ENCODE data around the gene CACNA1S.

Gene CACNA1S

DNA sequence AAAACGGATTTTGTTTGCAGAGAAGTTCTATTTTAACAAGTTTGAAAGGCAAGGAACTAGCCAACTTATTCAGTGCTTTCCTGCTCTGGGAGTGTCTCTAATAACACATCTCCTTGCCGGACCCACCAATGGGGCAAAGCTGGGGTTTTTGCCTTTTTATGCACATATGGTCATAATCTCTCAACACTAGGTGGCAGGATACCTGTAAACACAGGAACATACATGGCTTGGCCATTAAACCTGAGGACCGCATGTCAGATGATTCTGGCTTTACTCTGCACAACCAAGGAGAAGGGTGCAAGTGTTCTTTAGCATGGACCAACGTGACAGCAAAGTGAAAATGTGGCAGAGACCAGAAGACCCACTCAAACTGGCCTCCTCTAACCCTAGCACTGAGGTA lies 37.2 kb upstream of the CACNA1S start:
- Histone ChIP-seq H3K27me3 (ENCODE audit: low read depth, low read length) (no peaks in the 10 kb centered on the region), H4K20me1 (ENCODE audit: insufficient read depth, low read length) (peaks cover 10% of the 10 kb centered on the region; the same call in 1 of the 2 replicates), H3K4me3 (ENCODE audit: low read length) (no peak overlapping the region), H3K36me3 (replicated peaks; ENCODE audit: low read depth, low read length) (peaks cover 66% of the 10 kb centered on the region), H3K4me1 (ENCODE audit: low read length) (peaks cover 19% of the 10 kb centered on the region), H3K27ac (ENCODE audit: low read length) (no peak overlapping the region), H2AFZ (ENCODE audit: low read depth, low read length) (no peak overlapping the region), H3K9me3 (ENCODE audit: insufficient read depth, low read length) (no peaks in the 10 kb centered on the region), H3K79me2 (ENCODE audit: low read length) (peaks cover 8% of the 10 kb centered on the region), H3K9ac (ENCODE audit: low read length) (no peak overlapping the region), H3K4me2 (ENCODE audit: low read length) (no peak overlapping the region)
- TF ChIP-seq, protein P1, sequence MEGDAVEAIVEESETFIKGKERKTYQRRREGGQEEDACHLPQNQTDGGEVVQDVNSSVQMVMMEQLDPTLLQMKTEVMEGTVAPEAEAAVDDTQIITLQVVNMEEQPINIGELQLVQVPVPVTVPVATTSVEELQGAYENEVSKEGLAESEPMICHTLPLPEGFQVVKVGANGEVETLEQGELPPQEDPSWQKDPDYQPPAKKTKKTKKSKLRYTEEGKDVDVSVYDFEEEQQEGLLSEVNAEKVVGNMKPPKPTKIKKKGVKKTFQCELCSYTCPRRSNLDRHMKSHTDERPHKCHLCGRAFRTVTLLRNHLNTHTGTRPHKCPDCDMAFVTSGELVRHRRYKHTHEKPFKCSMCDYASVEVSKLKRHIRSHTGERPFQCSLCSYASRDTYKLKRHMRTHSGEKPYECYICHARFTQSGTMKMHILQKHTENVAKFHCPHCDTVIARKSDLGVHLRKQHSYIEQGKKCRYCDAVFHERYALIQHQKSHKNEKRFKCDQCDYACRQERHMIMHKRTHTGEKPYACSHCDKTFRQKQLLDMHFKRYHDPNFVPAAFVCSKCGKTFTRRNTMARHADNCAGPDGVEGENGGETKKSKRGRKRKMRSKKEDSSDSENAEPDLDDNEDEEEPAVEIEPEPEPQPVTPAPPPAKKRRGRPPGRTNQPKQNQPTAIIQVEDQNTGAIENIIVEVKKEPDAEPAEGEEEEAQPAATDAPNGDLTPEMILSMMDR (IDR thresholded peaks at IDR 0.05; ENCODE audit: low read depth, low read length) = peak; percentile 84
- TF ChIP-seq EZH2phosphoT487 (IDR thresholded peaks at IDR 0.05; ENCODE audit: low read depth) = no peak

GRCh38 chr1:201147396-201148015 lies 35.3 kb upstream of the CACNA1S start:
- H3K27ac ChIP-seq (ENCODE audit: low read length) = no peak overlapping the region
- H3K36me3 ChIP-seq (replicated peaks; ENCODE audit: low read depth, low read length) = peaks cover 75% of the 10 kb centered on the region
- H3K4me3 ChIP-seq (ENCODE audit: low read length) = no peak overlapping the region
- no peak for TF ChIP-seq EZH2phosphoT487 (IDR thresholded peaks at IDR 0.05; ENCODE audit: low read depth)
- TF ChIP-seq, protein P1 (IDR thresholded peaks at IDR 0.05; ENCODE audit: low read depth, low read length) = no peak
- no peak overlapping the region for H3K4me2 ChIP-seq (ENCODE audit: low read length)
- H3K4me1 ChIP-seq (ENCODE audit: low read length) = peaks cover 7% of the 10 kb centered on the region; the same call in 1 of the 2 replicates
- no peaks in the 10 kb centered on the region for H3K9me3 ChIP-seq (ENCODE audit: insufficient read depth, low read length)
- H3K27me3 ChIP-seq (ENCODE audit: low read depth, low read length) = no peaks in the 10 kb centered on the region
- H3K79me2 ChIP-seq (ENCODE audit: low read length) = no peaks in the 10 kb centered on the region
- no peak overlapping the region for H3K9ac ChIP-seq (ENCODE audit: low read length)
- no peak overlapping the region for H2AFZ ChIP-seq (ENCODE audit: low read depth, low read length)
- peaks cover 10% of the 10 kb centered on the region; the same call in 1 of the 2 replicates for H4K20me1 ChIP-seq (ENCODE audit: insufficient read depth, low read length)

DNA sequence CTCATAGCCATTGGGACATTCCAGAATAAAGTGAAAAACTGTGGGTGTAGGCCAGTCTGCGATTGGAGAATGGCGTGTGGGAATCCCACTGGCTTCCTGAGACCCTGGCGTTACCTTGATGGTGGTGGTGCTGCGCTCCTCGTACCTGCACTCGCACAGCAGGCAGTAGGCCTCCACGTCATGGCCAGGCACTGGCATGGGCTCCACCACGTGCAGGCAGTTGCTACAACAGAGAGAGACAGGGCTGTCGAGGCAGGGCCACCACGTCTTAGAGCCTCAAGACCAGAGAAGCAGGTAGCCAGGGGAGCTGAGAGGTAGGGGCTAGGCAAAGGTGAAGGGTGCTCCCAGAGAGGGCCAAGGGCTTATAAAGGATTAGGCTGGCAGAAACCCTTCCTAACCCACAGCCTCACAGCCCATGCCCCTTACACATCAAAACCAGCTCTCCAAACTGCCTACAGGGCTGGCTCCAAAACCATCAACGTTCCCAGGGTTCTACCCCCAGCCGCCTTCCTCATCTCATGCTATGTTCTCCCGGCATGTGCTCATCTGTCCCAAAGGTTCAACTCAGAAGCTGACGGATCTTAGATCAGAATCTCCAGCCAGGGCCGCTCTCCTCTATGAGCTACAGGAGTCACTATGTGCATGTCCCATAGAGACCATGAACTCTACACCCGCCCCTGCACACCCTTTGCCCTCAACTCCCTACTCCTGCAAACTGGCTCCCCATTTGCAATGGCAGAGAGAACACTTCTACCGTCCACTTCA lies 34.6 kb upstream of the CACNA1S start:
- H4K20me1 ChIP-seq (ENCODE audit: insufficient read depth, low read length) = peaks cover 10% of the 10 kb centered on the region; the same call in 1 of the 2 replicates
- no peak overlapping the region for H3K27ac ChIP-seq (ENCODE audit: low read length)
- H3K27me3 ChIP-seq (ENCODE audit: low read depth, low read length) = no peaks in the 10 kb centered on the region
- H3K4me3 ChIP-seq (ENCODE audit: low read length) = no peak overlapping the region
- TF ChIP-seq EZH2phosphoT487 (IDR thresholded peaks at IDR 0.05; ENCODE audit: low read depth) = no peak
- TF ChIP-seq, protein P1 (IDR thresholded peaks at IDR 0.05; ENCODE audit: low read depth, low read length) = no peak
- H3K4me2 ChIP-seq (ENCODE audit: low read length) = no peak overlapping the region
- no peak overlapping the region for H2AFZ ChIP-seq (ENCODE audit: low read depth, low read length)
- H3K9me3 ChIP-seq (ENCODE audit: insufficient read depth, low read length) = no peaks in the 10 kb centered on the region
- peaks cover under 1% of the 10 kb centered on the region; the same call in 1 of the 2 replicates for H3K4me1 ChIP-seq (ENCODE audit: low read length)
- H3K9ac ChIP-seq (ENCODE audit: low read length) = no peak overlapping the region
- peaks cover 71% of the 10 kb centered on the region for H3K36me3 ChIP-seq (replicated peaks; ENCODE audit: low read depth, low read length)
- H3K79me2 ChIP-seq (ENCODE audit: low read length) = no peaks in the 10 kb centered on the region

- H2AFZ ChIP-seq (ENCODE audit: low read depth, low read length) = no peak overlapping the region
- no peaks in the 10 kb centered on the region for H3K4me1 ChIP-seq (ENCODE audit: low read length)
- H3K9ac ChIP-seq (ENCODE audit: low read length) = no peak overlapping the region
- no peaks in the 10 kb centered on the region for H3K79me2 ChIP-seq (ENCODE audit: low read length)
- no peak overlapping the region for H3K27ac ChIP-seq (ENCODE audit: low read length)
- no peaks in the 10 kb centered on the region for H3K9me3 ChIP-seq (ENCODE audit: insufficient read depth, low read length)
- TF ChIP-seq, protein P1 (IDR thresholded peaks at IDR 0.05; ENCODE audit: low read depth, low read length) = no peak
- no peak for TF ChIP-seq EZH2phosphoT487 (IDR thresholded peaks at IDR 0.05; ENCODE audit: low read depth)
- H3K27me3 ChIP-seq (ENCODE audit: low read depth, low read length) = no peaks in the 10 kb centered on the region
- H3K4me2 ChIP-seq (ENCODE audit: low read length) = no peak overlapping the region
- no peak overlapping the region for H3K4me3 ChIP-seq (ENCODE audit: low read length)
- H3K36me3 ChIP-seq (replicated peaks; ENCODE audit: low read depth, low read length) = peaks cover 71% of the 10 kb centered on the region
- peaks cover 12% of the 10 kb centered on the region; the same call in 1 of the 2 replicates for H4K20me1 ChIP-seq (ENCODE audit: insufficient read depth, low read length)
Measured at GRCh38 chr1:201145816-201146215, 33.6 kb upstream of the CACNA1S start.
